Measurements from ENCODE around the gene ACTR3C.

GRCh38 chr7:150322114-150322832 lies 1.1 kb downstream of the ACTR3C start:
- no peak for TF ChIP-seq POLR2A (IDR thresholded peaks at IDR 0.05; ENCODE audit: low read length)
- TF ChIP-seq GATA1 (IDR thresholded peaks at IDR 0.05; ENCODE audit: low read depth, low read length), result no peak

All from erythroblast (primary cell).